Loucy (cell line): Measurements from ENCODE around the gene CCDC57.

Source experiments
- H2AFZ ChIP-seq: fragments of 200-600 bp; sonication (generic); 2 replicates; pipeline ENCODE4 v1.6.0; 2016; ENCODE audit warnings: antibody characterized with exemption, mild to moderate bottlenecking, low read length, moderate library complexity
- H3F3A ChIP-seq: fragments of 200-600 bp; 2 replicates; pipeline ENCODE4 v1.6.0; 2016; ENCODE audit warnings: antibody characterized with exemption, low read depth, mild to moderate bottlenecking
- H3K27me3 ChIP-seq: fragments of 200-600 bp; sonication (generic); 2 replicates; pipeline ENCODE4 v1.6.1; 2014; ENCODE audit warnings: low read length, mild to moderate bottlenecking; ENCODE audit not compliant: insufficient read depth, poor library complexity, severe bottlenecking
- H3K36me3 ChIP-seq: fragments of 200-600 bp; sonication (generic); 2 replicates; pipeline ENCODE4 v1.6.1; 2016; ENCODE audit warnings: low read length; ENCODE audit not compliant: insufficient read depth
- H3K4me1 ChIP-seq: fragments of 200-600 bp; sonication (generic); 2 replicates; pipeline ENCODE4 v1.5.1; 2014; ENCODE audit warnings: low read length, mild to moderate bottlenecking; ENCODE audit not compliant: insufficient read depth, poor library complexity, severe bottlenecking
- H3K4me2 ChIP-seq: fragments of 200-600 bp; sonication (generic); 2 replicates; pipeline ENCODE4 v1.6.0; 2014; ENCODE audit warnings: antibody characterized with exemption, low read length, low read depth, mild to moderate bottlenecking; ENCODE audit not compliant: poor library complexity, severe bottlenecking
- H3K4me3 ChIP-seq: fragments of 200-600 bp; sonication (generic); 2 replicates; pipeline ENCODE4 v1.5.1; 2014; ENCODE audit warnings: low read length, mild to moderate bottlenecking, mixed read lengths; ENCODE audit not compliant: poor library complexity, severe bottlenecking
- H3K79me2 ChIP-seq: fragments of 200-600 bp; sonication (generic); 2 replicates; pipeline ENCODE4 v1.6.1; 2014; ENCODE audit warnings: low read length; ENCODE audit not compliant: insufficient read depth
- H3K9ac ChIP-seq: fragments of 200-600 bp; sonication (generic); 2 replicates; pipeline ENCODE4 v1.6.0; 2014; ENCODE audit warnings: mild to moderate bottlenecking, low read depth, low read length, moderate library complexity; ENCODE audit not compliant: poor library complexity, severe bottlenecking
- H3K9me2 ChIP-seq: fragments of 200-600 bp; sonication (generic); replicated peaks from 2 replicates; pipeline ENCODE4 v1.6.1; 2016; ENCODE audit warnings: low read depth, low read length, mixed read lengths
- H3K9me3 ChIP-seq: fragments of 200-600 bp; sonication (generic); 2 replicates; pipeline ENCODE4 v1.6.1; 2014; ENCODE audit warnings: mild to moderate bottlenecking, antibody characterized with exemption, low read length, low read depth; ENCODE audit not compliant: insufficient read depth
- H4K20me1 ChIP-seq: fragments of 200-600 bp; sonication (generic); 2 replicates; pipeline ENCODE4 v1.6.0; 2014; ENCODE audit warnings: antibody characterized with exemption, low read length, mild to moderate bottlenecking; ENCODE audit not compliant: insufficient read depth, poor library complexity, severe bottlenecking
- CTCF ChIP-seq: fragments of 200-600 bp; sonication (generic); conservative IDR thresholded peaks from 2 replicates; pipeline ENCODE4 v1.5.1; 2014; ENCODE audit warnings: mild to moderate bottlenecking, antibody characterized with exemption, low read length
- EZH2phosphoT487 ChIP-seq: fragments of 200-600 bp; IDR thresholded peaks from 2 replicates; pipeline ENCODE4 v1.6.1; 2018; ENCODE audit warnings: antibody characterized with exemption, mild to moderate bottlenecking, moderate library complexity, borderline replicate concordance

The CCDC57 gene

GRCh38 chr17:82058855-82059249, 153.8 kb downstream of the CCDC57 start:
- Histone ChIP-seq H3K27me3 (no peaks in the 10 kb centered on the region), H3K4me1 (peaks cover 2% of the 10 kb centered on the region), H4K20me1 (no peaks in the 10 kb centered on the region), H3K36me3 (peaks cover 34% of the 10 kb centered on the region; the same call in 1 of the 2 replicates), H2AFZ (no peak overlapping the region), H3F3A (no peaks in the 10 kb centered on the region), H3K9ac (no peak overlapping the region), H3K9me2 (no peaks in the 10 kb centered on the region), H3K9me3 (no peaks in the 10 kb centered on the region), H3K4me2 (no peak overlapping the region), H3K4me3 (no peak overlapping the region), H3K79me2 (peaks cover 6% of the 10 kb centered on the region; the same call in 1 of the 2 replicates)
- TF ChIP-seq EZH2phosphoT487 (no peak), CTCF (no peak)

- Histone ChIP-seq H4K20me1 (no peaks in the 10 kb centered on the region), H3K9me3 (no peaks in the 10 kb centered on the region), H2AFZ (no peak overlapping the region), H3K9ac (no peak overlapping the region), H3K4me1 (peaks cover 7% of the 10 kb centered on the region), H3K36me3 (peaks cover 34% of the 10 kb centered on the region; the same call in 1 of the 2 replicates), H3K79me2 (peaks cover 6% of the 10 kb centered on the region; the same call in 1 of the 2 replicates), H3K4me3 (no peak overlapping the region), H3F3A (no peaks in the 10 kb centered on the region), H3K27me3 (no peaks in the 10 kb centered on the region), H3K9me2 (no peaks in the 10 kb centered on the region), H3K4me2 (no peak overlapping the region)
- no peak for TF ChIP-seq CTCF
- TF ChIP-seq EZH2phosphoT487 = no peak
These were observed 154.3 kb downstream of the CCDC57 start for GRCh38 chr17:82058230-82058854.

GRCh38 chr17:82056729-82057621, 155.7 kb downstream of the CCDC57 start:
- no peaks in the 10 kb centered on the region for H3K9me3 ChIP-seq
- no peak overlapping the region for H3K4me2 ChIP-seq
- no peak for TF ChIP-seq EZH2phosphoT487
- H4K20me1 ChIP-seq = peaks cover 11% of the 10 kb centered on the region
- H3K4me1 ChIP-seq = peaks cover 15% of the 10 kb centered on the region
- H3K9me2 ChIP-seq = no peaks in the 10 kb centered on the region
- no peak overlapping the region for H3K4me3 ChIP-seq
- peaks cover 34% of the 10 kb centered on the region; the same call in 1 of the 2 replicates for H3K36me3 ChIP-seq
- H3F3A ChIP-seq = no peaks in the 10 kb centered on the region
- H2AFZ ChIP-seq = no peak overlapping the region
- no peak overlapping the region for H3K9ac ChIP-seq
- H3K27me3 ChIP-seq = no peaks in the 10 kb centered on the region
- H3K79me2 ChIP-seq = peaks cover 19% of the 10 kb centered on the region
